HCT116 (cell line): ENCODE measurements around the gene THADA. TPM values are rescaled to one million over a fixed set of nuclear protein-coding genes. Genes with fewer than 3 reads are reported as not detected.

Source experiments
- ATAC-seq: fragments of 200-7000 bp; cut with Tn5 transposase; 2 replicates; pipeline ENCODE4 v1.9.1; 2020; ENCODE audit warnings: mild to moderate bottlenecking, moderate library complexity
- BruUV-seq: library from RNA; stranded (reverse); fragments of 400-500 nt; replicated peaks from 2 replicates; lab custom pipeline; 2021; lab: Mats Ljungman, UMichigan
- CTCF ChIA-PET: fragments of 300-600 bp; sonication (Branson Sonifier 250); formaldehyde crosslinking; loops from one replicate; lab custom pipeline; 2021; ENCODE audit warnings: antibody characterized with exemption; lab: Charles Lee
- POLR2A ChIA-PET: fragments of 300-600, 350-600 bp; sonication (Branson Sonifier 250); formaldehyde crosslinking; loops from one replicate; lab custom pipeline; 2021; ENCODE audit warnings: antibody characterized with exemption; lab: Charles Lee
- RAD21 ChIA-PET, 2 experiments: fragments of 300-600 bp; sonication (Branson Sonifier 250); formaldehyde crosslinking; loops; one replicate each; lab custom pipeline; 2023; ENCODE audit warnings: low total read pairs in 2 of 2; ENCODE audit not compliant: uncharacterized antibody in 2 of 2, unreplicated experiment in 2 of 2, low non-redundant PET in 1 of 2; lab: Charles Lee
- DNase-seq: peaks from one replicate; pipeline ENCODE4 v3.0.0-alpha.2; 2010; ENCODE audit warnings: low read depth, low spot score
- H2AFZ ChIP-seq: fragments of 200-600 bp; shearing (Covaris generic), sonication (generic); 2 replicates; pipeline ENCODE4 v1.6.1; 2017; ENCODE audit warnings: low read depth, mixed run types, mixed read lengths, antibody characterized with exemption, low read length; ENCODE audit not compliant: poor library complexity, severe bottlenecking
- H3K27ac ChIP-seq: 2 replicates; pipeline ENCODE4 v1.5.1; 2012; ENCODE audit warnings: low read depth, low read length
- H3K27me3 ChIP-seq: fragments of 200-600 bp; sonication (generic); 2 replicates; pipeline ENCODE4 v1.6.1; 2016; ENCODE audit warnings: mixed run types, low read length, mixed read lengths; ENCODE audit not compliant: insufficient read depth
- H3K36me3 ChIP-seq, 2 experiments: fragments of 200-500 bp in 1 of 2; fragments of 200-600 bp in 1 of 2; sonication (Bioruptor generic) in 1 of 2; sonication (generic) in 1 of 2; 2 replicates each; pipeline versions ENCODE4 v1.5.1 to v1.6.1; 2014 to 2016; ENCODE audit warnings: low read length in 2 of 2, inconsistent platforms in 1 of 2, mixed read lengths in 1 of 2, mixed run types in 1 of 2; ENCODE audit not compliant: insufficient read depth in 2 of 2, control insufficient read depth in 1 of 2
- H3K4me1 ChIP-seq, 2 experiments: fragments of 200-600 bp in 1 of 2; sonication (generic) in 1 of 2; 2 replicates each; pipeline versions ENCODE4 v1.5.1 to v1.6.1; 2012 to 2017; ENCODE audit warnings: low read length in 2 of 2, inconsistent platforms in 1 of 2, mild to moderate bottlenecking in 1 of 2, mixed read lengths in 1 of 2, mixed run types in 1 of 2, moderate library complexity in 1 of 2; ENCODE audit not compliant: insufficient read depth in 2 of 2, control insufficient read depth in 1 of 2
- H3K4me2 ChIP-seq: fragments of 200-600 bp; sonication (generic); 2 replicates; pipeline ENCODE4 v1.6.1; 2017; ENCODE audit warnings: mixed run types, low read length, mixed read lengths
- H3K4me3 ChIP-seq, 2 experiments: fragments of 200-600 bp in 1 of 2; sonication (generic) in 1 of 2; replicated peaks in 1 of 2; 2 replicates each; pipeline ENCODE4 v1.5.1; 2011 to 2016; ENCODE audit warnings: low read length in 2 of 2, control low read depth in 1 of 2, low read depth in 1 of 2, mild to moderate bottlenecking in 1 of 2, mixed read lengths in 1 of 2, mixed run types in 1 of 2
- H3K79me2 ChIP-seq: fragments of 200-600 bp; sonication (generic); 2 replicates; pipeline ENCODE4 v1.6.1; 2017; ENCODE audit warnings: mild to moderate bottlenecking, mixed run types, low read length, moderate library complexity, mixed read lengths; ENCODE audit not compliant: insufficient read depth
- H3K9ac ChIP-seq: fragments of 200-600 bp; sonication (generic); 2 replicates; pipeline ENCODE4 v1.6.1; 2016; ENCODE audit warnings: low read length, mixed read lengths
- H3K9me2 ChIP-seq: fragments of 200-600 bp; sonication (generic), shearing (Covaris generic); 2 replicates; pipeline ENCODE4 v1.6.1; 2017; ENCODE audit warnings: mixed run types, mild to moderate bottlenecking, moderate library complexity; ENCODE audit not compliant: insufficient read depth
- H3K9me3 ChIP-seq, 2 experiments: fragments of 200-500 bp in 1 of 2; fragments of 200-600 bp in 1 of 2; sonication (Bioruptor generic) in 1 of 2; sonication (generic) in 1 of 2; 2 replicates each; pipeline ENCODE4 v1.6.1; 2014 to 2017; ENCODE audit warnings: low read length in 2 of 2, mixed read lengths in 2 of 2, inconsistent platforms in 1 of 2, low read depth in 1 of 2, mild to moderate bottlenecking in 1 of 2, mixed run types in 1 of 2, moderate library complexity in 1 of 2; ENCODE audit not compliant: control insufficient read depth in 1 of 2, insufficient read depth in 1 of 2
- H4K20me1 ChIP-seq: fragments of 200-600 bp; sonication (generic), shearing (Covaris generic); 2 replicates; pipeline ENCODE4 v1.6.1; 2017; ENCODE audit warnings: mixed run types, mild to moderate bottlenecking, moderate library complexity; ENCODE audit not compliant: insufficient read depth
- EZH2phosphoT487 ChIP-seq: fragments of 200-600 bp; IDR thresholded peaks from 2 replicates; pipeline ENCODE4 v1.6.1; 2018; ENCODE audit warnings: antibody characterized with exemption, borderline replicate concordance
- POLR2A ChIP-seq: IDR thresholded peaks from 2 replicates; pipeline ENCODE4 v1.7.0; 2011; ENCODE audit warnings: borderline replicate concordance; ENCODE audit not compliant: insufficient read depth, insufficient read length; ENCODE audit errors: extremely low read depth
- SIN3A ChIP-seq: IDR thresholded peaks from 2 replicates; pipeline ENCODE4 v1.6.1; 2012; ENCODE audit warnings: low read depth
- SRF ChIP-seq: IDR thresholded peaks from 2 replicates; pipeline ENCODE4 v1.6.1; 2012; ENCODE audit warnings: low read depth
- TCF7L2 ChIP-seq: IDR thresholded peaks from 2 replicates; pipeline ENCODE4 v1.7.0; 2011; ENCODE audit warnings: borderline replicate concordance, inconsistent platforms; ENCODE audit not compliant: insufficient read depth, insufficient read length; ENCODE audit errors: extremely low read depth
- ZFX ChIP-seq: fragments of 450-650 bp; IDR thresholded peaks from 2 replicates; pipeline ENCODE4 v1.6.1; 2017
- intact Hi-C: fragments of 100-400 bp; cut with micrococcal nuclease; formaldehyde crosslinking; loops from 2 replicates; pipeline ENCODE4 v1.10.0; 2022
- total RNA-seq: library from RNA; stranded (reverse); gene quantifications from one replicate; pipeline ENCODE4 v1.2.1, GENCODE V29; 2021; ENCODE audit not compliant: unreplicated experiment
- TF ChIP-seq, protein P1 (sequence below): IDR thresholded peaks from 2 replicates; pipeline ENCODE4 v1.6.1; 2012; ENCODE audit warnings: low read depth
- TF ChIP-seq, protein P2 (sequence below): IDR thresholded peaks from 2 replicates; pipeline ENCODE4 v1.6.1; 2012
- TF ChIP-seq, protein P3 (sequence below): IDR thresholded peaks from 2 replicates; pipeline ENCODE4 v1.6.1; 2011; ENCODE audit warnings: mild to moderate bottlenecking, low read length, moderate library complexity; ENCODE audit not compliant: insufficient replicate concordance; ENCODE audit errors: extremely low read depth

THADA gene
- total RNA-seq, 1 experiment from 2014 or later, result 30.7 TPM

DNA sequence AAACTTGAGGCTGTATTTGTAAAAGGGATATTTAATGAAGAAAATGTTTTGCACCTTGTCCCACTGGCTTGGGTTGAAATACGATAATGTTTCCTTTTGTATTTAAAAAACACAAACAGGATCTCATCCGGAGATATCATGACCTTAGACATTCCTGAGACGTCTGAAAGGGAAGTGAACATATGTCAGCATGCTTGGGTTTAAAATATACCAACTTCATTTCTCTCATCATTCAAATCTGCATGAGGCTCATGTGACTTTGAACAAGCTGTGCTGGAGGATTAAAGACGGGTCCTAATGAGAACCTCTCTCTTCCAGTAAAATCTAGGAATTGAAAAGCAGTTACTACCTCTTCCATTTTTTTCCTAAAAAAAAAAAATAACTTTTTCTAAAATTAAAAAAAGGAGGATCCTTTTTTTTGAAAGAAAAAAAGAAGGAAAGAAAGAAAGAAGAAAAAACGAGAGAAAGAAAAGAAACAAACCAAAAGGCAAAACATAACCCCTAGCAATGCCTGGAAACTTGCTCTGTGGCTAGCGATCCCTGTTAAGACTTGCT, 262.7 kb downstream of the THADA start:
- H3K79me2 ChIP-seq, result no peaks in the 10 kb centered on the region
- no peak overlapping the region for H3K27ac ChIP-seq
- H3K4me3 ChIP-seq, result no peak overlapping the region
- H3K27me3 ChIP-seq, result no peaks in the 10 kb centered on the region
- BruUV-seq, result no TSS peak
- no peaks in the 10 kb centered on the region for H3K9me3 ChIP-seq
- H3K4me1 ChIP-seq, result peaks cover 0 to 7% of the 10 kb centered on the region in 2 experiments; a peak in 3 of 4 replicates
- H4K20me1 ChIP-seq, result no peaks in the 10 kb centered on the region
- H3K36me3 ChIP-seq, result no peaks in the 10 kb centered on the region
- H2AFZ ChIP-seq, result no peak overlapping the region
- no peaks in the 10 kb centered on the region for H3K9me2 ChIP-seq
- no peak overlapping the region for H3K9ac ChIP-seq
- ATAC-seq, result no peak
- POLR2A ChIA-PET, result no interaction called here
- no peak overlapping the region for H3K4me2 ChIP-seq
- TF ChIP-seq EZH2phosphoT487, result no peak
- TF ChIP-seq, protein P1, sequence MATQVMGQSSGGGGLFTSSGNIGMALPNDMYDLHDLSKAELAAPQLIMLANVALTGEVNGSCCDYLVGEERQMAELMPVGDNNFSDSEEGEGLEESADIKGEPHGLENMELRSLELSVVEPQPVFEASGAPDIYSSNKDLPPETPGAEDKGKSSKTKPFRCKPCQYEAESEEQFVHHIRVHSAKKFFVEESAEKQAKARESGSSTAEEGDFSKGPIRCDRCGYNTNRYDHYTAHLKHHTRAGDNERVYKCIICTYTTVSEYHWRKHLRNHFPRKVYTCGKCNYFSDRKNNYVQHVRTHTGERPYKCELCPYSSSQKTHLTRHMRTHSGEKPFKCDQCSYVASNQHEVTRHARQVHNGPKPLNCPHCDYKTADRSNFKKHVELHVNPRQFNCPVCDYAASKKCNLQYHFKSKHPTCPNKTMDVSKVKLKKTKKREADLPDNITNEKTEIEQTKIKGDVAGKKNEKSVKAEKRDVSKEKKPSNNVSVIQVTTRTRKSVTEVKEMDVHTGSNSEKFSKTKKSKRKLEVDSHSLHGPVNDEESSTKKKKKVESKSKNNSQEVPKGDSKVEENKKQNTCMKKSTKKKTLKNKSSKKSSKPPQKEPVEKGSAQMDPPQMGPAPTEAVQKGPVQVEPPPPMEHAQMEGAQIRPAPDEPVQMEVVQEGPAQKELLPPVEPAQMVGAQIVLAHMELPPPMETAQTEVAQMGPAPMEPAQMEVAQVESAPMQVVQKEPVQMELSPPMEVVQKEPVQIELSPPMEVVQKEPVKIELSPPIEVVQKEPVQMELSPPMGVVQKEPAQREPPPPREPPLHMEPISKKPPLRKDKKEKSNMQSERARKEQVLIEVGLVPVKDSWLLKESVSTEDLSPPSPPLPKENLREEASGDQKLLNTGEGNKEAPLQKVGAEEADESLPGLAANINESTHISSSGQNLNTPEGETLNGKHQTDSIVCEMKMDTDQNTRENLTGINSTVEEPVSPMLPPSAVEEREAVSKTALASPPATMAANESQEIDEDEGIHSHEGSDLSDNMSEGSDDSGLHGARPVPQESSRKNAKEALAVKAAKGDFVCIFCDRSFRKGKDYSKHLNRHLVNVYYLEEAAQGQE, result no peak
- no peak for TF ChIP-seq TCF7L2
- TF ChIP-seq SRF, result no peak
- RAD21 ChIA-PET, result no interaction called here
- CTCF ChIA-PET, result no interaction called here
- intact Hi-C loops, result no loop called here
- DNase-seq, result no peak

DNA sequence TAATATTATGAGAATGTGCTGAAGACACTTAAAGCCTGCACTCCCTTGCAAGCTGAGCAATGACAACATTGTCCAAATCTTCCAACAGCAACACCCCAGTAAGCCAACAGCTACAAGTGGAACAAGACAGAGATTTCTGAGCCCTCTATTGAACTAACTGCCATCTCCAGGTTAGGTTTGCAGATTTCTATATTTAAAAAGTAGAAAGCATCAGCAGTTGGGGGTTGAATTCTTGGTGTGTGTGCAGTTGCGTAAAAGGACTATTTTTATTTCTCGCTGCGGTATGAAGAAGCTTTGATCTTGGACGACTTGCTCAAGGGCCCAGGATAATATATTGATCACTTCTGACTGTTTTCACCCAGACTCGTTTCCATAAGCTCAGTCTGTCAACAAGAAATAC, 263.2 kb downstream of the THADA start:
- no peaks in the 10 kb centered on the region for H3K27me3 ChIP-seq
- TF ChIP-seq POLR2A, result no peak
- TF ChIP-seq TCF7L2, result no peak
- TF ChIP-seq, protein P2, sequence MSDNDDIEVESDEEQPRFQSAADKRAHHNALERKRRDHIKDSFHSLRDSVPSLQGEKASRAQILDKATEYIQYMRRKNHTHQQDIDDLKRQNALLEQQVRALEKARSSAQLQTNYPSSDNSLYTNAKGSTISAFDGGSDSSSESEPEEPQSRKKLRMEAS, result no peak
- TF ChIP-seq, protein P1, result no peak
- TF ChIP-seq, protein P3, sequence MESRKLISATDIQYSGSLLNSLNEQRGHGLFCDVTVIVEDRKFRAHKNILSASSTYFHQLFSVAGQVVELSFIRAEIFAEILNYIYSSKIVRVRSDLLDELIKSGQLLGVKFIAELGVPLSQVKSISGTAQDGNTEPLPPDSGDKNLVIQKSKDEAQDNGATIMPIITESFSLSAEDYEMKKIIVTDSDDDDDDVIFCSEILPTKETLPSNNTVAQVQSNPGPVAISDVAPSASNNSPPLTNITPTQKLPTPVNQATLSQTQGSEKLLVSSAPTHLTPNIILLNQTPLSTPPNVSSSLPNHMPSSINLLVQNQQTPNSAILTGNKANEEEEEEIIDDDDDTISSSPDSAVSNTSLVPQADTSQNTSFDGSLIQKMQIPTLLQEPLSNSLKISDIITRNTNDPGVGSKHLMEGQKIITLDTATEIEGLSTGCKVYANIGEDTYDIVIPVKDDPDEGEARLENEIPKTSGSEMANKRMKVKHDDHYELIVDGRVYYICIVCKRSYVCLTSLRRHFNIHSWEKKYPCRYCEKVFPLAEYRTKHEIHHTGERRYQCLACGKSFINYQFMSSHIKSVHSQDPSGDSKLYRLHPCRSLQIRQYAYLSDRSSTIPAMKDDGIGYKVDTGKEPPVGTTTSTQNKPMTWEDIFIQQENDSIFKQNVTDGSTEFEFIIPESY, result no peak
- TF ChIP-seq ZFX, result no peak
- no peak for TF ChIP-seq SIN3A

More for the DNA sequence above, 263.2 kb downstream of the THADA start:
- Histone ChIP-seq H3K4me3 (no peak overlapping the region), H4K20me1 (no peaks in the 10 kb centered on the region), H3K36me3 (no peaks in the 10 kb centered on the region), H3K27ac (no peak overlapping the region), H3K4me2 (no peak overlapping the region), H2AFZ (no peak overlapping the region), H3K4me1 (peaks cover 0 to 7% of the 10 kb centered on the region in 2 experiments; a peak in 3 of 4 replicates), H3K9ac (no peak overlapping the region), H3K9me2 (no peaks in the 10 kb centered on the region), H3K79me2 (no peaks in the 10 kb centered on the region), H3K9me3 (no peaks in the 10 kb centered on the region)
- ChIA-PET CTCF (no interaction called here), POLR2A (no interaction called here), RAD21 (no interaction called here)
- ATAC-seq, result no peak
- BruUV-seq, result no TSS peak
- no peak for DNase-seq
- intact Hi-C loops, result no loop called here
